GM19397 (cell line): ENCODE results near the gene NPIPA5.
"Not testable (repeated sequence)": the region's sequence is repeated elsewhere in the genome, so short reads cannot be mapped to it uniquely, and the experiment has no call there.

Experiments used
- ATAC-seq: cut with Tn5 transposase; IDR thresholded peaks from one replicate; pipeline ENCODE4 v1.9.1; 2021; ENCODE audit warnings: mild to moderate bottlenecking, moderate library complexity; ENCODE audit not compliant: unreplicated experiment

Gene NPIPA5

DNA sequence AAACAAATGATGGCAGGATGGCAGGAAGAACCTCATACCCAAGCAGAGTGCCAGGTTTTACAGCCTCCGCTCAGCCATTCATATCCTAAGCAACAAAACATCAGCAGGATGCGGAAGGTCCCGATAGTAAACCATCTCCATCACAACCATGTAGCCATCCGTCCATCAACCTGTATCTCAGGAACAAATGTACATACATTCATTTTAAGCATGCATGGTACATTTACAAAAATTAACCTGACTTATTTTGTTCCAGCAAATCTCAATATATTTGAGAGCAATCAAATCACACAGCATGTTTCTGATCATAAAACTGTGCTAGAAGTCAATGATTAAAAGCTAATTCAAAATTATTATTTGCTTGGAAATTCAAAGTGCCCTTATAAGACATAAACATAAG, at the start of gene NPIPA5:
NPIPA5 (minus strand) TSS at position 101 of the 400 bp plus-strand sequence; CDS start at position 101, 0 bp downstream.
- not testable (repeated sequence) for ATAC-seq

- ATAC-seq: no peak
These were observed 49.6 kb upstream of the NPIPA5 start for GRCh38 chr16:15427648-15428239.

DNA sequence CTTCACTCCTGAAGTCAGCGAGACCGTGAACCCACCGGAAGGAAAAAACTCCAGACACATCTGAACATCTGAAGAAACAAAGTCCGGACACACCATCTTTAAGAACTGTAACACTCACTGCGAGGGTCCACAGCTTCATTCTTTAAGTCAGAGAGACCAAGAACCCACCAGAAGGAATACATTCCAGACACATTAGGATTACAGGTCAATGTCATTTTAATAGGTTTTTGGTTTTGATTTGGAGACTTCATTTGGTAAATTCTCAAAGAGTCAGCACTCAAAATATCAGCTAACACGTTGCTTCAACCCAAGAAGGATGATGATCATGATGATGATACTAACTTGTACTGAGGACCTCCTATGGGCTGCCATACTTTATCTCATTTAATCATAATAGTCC, 48.7 kb upstream of the NPIPA5 start:
- no peak for ATAC-seq

DNA sequence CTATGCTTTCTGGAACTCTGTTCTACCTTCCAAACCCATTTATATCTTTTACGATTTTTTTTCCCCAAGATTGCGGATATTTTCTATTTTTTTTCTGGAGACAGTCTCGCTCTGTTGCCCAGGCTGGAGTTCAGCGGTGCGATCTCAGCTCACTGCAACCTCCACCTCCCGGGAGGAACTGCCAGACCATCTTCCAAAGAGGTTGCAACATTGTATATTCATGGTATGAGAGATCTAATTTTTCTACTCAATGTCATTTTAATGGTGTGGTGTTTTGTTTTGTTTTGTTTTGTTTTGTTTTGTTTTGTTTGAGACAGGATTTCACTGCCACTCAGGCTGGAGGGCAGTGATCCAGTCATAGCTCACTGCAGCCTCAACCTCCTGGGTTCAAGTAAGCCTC, 47.8 kb upstream of the NPIPA5 start:
- no peak for ATAC-seq

DNA sequence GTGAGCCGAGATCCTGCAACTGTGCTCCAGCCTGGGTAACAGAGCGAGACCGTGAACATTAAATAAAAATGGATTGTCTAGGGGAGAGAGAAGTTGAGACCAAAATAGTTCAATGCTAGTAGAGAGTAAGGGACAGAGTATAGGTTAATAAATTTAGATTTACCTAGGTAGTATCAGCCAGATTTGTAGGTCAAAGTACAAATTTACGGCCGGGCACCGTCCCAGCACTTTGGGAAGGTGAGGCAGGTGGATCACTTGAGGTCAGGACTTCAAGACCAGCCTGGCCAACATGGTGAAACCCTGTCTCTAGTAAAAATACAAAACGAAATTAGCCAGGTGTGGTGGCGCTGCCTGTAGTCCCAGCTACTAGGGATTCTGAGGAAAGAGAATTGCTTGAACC, 44.1 kb upstream of the NPIPA5 start:
- no peak for ATAC-seq

- not testable (repeated sequence) for ATAC-seq
These were observed 43.6 kb upstream of the NPIPA5 start for GRCh38 chr16:15421696-15422095.

- ATAC-seq: no peak
These were observed 40.1 kb upstream of the NPIPA5 start for GRCh38 chr16:15418206-15418605.

GRCh38 chr16:15417197-15417596, 39.1 kb upstream of the NPIPA5 start:
- no peak for ATAC-seq

GRCh38 chr16:15415511-15415985, 37.5 kb upstream of the NPIPA5 start:
- ATAC-seq: no peak

DNA sequence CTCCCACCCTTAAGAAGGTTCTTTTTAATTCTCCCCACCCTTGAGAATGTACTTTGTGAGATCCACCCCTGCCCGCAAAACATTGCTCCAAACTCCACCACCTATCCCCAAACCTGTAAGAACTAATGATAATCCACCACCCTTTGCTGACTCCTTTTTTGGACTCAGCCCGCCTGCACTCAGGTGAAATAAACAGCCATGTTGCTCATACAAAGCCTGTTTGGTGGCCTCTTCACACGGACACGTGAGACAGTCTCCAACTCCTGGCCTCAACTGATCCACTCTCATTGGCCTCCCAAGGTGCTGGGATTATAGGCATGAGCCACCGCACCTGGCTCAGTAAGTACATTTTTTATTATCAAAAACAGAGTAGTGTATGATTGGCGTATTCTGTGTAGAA, 31.4 kb upstream of the NPIPA5 start:
- not testable (repeated sequence) for ATAC-seq

- ATAC-seq: not testable (repeated sequence)
These were observed 29.7 kb upstream of the NPIPA5 start for GRCh38 chr16:15407756-15408155.

GRCh38 chr16:15404792-15405191, 26.7 kb upstream of the NPIPA5 start:
- no peak for ATAC-seq

DNA sequence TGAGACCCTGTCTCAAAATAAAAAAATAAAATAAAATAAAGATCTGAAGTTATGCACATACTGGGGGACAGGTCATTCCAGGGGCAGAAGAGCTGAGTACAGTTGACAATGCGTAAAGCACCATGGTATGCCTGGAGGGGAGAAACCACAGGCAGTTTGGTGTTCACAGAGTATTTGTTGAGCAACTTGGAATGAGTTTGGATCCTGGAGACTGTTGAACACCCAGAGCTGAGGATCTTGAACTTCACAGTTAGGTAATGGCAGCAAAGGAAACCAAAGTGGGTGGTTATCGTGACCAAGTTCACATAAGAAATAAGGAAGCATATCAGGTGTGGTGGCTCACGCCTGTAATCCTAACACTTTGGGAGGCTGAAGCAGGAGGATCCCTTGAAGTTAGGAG, 26.0 kb upstream of the NPIPA5 start:
- ATAC-seq: not testable (repeated sequence)

DNA sequence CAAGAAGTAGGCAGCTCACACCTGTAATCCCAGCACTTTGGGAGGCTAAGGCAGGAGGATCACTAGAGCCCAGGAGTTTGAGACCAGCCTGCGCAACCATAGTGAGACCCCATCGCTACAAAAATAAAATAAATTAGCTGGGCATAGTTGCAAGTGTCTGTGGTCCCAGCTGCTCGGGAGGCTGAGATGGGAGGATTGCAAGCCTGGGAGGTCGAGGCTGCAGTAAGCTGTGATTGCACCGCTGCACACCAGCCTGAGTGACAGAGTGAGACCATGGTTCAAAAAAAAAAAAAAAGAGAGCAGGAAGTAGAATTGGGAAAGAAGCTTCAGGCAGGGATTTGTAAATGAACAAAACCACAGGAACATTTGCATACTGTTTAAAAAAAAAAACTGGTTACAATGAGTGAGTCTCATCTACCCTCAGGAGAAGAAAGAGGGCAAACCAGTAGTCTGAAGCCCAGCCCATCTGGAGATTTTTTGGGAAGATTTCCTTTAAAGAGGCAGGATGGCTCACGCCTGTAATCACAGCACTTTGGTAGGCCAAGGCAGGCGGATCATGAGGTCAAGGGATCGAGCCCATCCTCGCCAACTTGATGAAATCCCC, 25.4 kb upstream of the NPIPA5 start:
- no peak for ATAC-seq

DNA sequence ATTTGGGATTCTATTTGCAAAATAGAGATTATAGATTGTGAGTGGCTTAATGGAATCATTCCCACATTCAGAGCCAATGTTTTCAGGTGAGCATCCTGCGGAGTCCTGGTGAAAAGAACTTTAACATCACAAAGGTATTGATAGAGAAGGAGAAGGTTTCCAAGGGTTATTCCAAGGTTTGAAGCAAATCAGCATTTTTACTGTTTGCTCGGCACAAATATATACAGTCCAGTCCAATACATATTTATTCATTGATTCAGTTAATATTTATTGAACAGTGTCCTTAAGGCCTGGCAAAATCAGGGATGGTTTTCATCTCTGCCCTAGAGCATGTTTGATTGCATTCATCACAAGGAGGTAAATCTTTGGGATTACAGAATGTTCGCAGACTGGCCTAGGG, 23.9 kb upstream of the NPIPA5 start:
- no peak for ATAC-seq

GRCh38 chr16:15400314-15400713, 22.2 kb upstream of the NPIPA5 start:
- ATAC-seq: not testable (repeated sequence)

DNA sequence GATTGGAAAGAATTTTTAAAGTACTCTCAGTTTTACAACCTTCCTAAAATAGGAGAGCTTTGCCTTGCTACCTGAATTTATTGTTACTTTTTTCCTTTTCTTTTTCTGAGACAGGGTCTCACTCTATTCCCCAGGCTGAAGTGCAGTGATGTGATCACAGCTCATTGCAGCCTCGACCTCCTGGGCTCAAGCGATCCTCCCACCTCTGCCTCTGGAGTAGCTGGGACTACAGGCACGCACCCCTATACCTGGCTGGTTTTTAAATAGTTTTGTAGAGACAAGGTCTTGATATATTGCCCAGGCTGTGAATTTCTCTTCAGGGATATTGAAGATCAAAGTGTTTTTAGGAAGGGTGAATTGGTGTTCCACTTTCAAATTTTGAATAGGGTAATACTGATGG, 21.2 kb upstream of the NPIPA5 start:
- ATAC-seq: no peak

DNA sequence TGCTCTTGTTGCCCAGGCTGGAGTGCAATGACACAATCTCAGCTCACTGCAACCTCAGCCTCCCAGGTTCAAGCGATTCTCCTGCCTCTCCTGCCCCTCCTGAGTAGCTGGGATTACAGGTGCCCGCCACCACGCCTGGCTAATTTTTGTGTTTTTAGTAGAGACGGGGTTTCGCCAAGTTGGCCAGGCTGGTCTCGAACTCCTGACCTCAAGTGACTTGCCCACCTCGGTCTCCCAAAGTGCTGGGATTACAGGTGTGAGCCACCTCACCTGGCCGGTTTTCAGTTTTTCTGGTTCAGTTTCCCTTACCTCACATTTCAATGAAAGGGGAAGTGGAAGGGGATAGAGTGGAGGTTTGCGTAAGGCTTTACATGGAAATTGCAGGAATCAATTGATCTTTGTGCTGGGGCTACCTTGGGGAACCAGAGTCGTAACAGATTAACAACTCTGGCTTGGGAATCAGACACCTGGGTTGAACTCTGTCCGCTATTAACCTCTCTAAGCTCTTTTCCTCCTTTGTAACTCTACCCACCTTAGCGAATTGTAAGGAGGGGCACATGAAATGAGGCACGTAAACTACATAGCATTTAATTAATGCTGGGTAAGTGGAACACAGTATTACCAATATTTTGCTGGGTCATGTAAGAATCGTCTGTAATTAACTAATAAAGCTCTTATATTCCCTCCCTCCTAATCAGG, 20.7 kb upstream of the NPIPA5 start:
- no peak for ATAC-seq

- ATAC-seq: no peak
These were observed 19.0 kb upstream of the NPIPA5 start for GRCh38 chr16:15396948-15397594.

GRCh38 chr16:15396509-15396829, 18.4 kb upstream of the NPIPA5 start:
- not testable (repeated sequence) for ATAC-seq

DNA sequence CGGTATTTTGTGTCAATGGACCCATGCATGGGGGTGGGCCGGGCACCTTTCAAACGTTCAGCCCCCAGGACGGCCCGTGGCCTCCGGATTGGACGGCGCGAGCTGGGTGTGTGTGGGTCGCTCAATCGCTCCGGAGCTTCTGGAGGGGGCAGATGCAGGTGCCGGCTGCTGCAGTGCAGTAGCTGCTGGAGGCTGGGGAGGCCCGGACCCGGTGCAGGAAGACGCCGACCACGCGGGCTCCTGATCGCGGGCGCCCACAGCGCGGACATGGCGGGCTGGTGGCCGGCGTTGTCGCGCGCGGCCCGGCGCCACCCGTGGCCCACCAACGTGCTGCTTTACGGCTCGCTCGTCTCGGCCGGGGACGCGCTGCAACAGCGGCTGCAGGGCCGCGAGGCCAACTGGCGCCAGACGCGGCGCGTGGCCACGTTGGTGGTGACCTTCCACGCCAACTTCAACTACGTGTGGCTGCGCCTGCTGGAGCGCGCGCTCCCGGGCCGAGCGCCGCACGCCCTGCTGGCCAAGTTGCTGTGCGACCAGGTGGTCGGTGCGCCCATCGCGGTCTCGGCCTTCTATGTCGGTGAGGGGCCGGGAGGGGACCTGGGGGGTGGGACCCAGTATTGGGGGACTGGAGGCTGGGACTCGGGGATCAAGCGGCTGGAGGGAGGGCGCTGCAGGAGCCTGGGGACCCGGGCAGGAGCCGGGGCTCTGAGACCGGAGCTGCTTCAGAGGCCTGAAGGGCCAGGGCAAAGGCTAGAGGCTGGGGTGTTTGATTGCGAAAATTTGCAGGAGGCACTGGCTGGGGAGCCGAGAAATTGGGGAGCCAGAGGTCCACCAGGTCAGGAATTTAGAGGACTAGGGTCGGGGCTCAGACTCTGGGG, 17.8 kb upstream of the NPIPA5 start, which contains the start of gene MPV17L:
MPV17L (plus strand) TSS at position 124 of the 878 bp plus-strand sequence; CDS start at position 268, 144 bp downstream.
- ATAC-seq: not testable (repeated sequence)
